Neural progenitor cell (in vitro differentiated cells): ENCODE results near the gene PON1. TPM values are rescaled to one million over a fixed set of nuclear protein-coding genes. Genes with fewer than 3 reads are reported as not detected.
A peak's percentile ranks its signal among the peaks of the same experiment; 100 is the strongest.

Experiments used
- DNase-seq: peaks from one replicate; pipeline ENCODE4 v3.0.0-alpha.2; 2016; ENCODE audit warnings: low spot score
- H2AFZ ChIP-seq: fragments of 200-600 bp; sonication (generic); replicated peaks from 2 replicates; pipeline ENCODE4 v1.6.1; 2016; ENCODE audit warnings: antibody characterized with exemption
- H3F3A ChIP-seq: fragments of 200-600 bp; sonication (generic); 2 replicates; pipeline ENCODE4 v1.6.1; 2016; ENCODE audit warnings: antibody characterized with exemption, low read depth
- H3K27ac ChIP-seq: fragments of 200-600 bp; sonication (generic); 2 replicates; pipeline ENCODE4 v1.5.1; 2016; ENCODE audit warnings: mild to moderate bottlenecking
- H3K27me3 ChIP-seq: fragments of 200-600 bp; sonication (generic); 2 replicates; pipeline ENCODE4 v1.6.1; 2016; ENCODE audit warnings: mild to moderate bottlenecking, moderate library complexity
- H3K36me3 ChIP-seq: fragments of 200-600 bp; sonication (generic); 2 replicates; pipeline ENCODE4 v1.5.1; 2016
- H3K4me1 ChIP-seq: fragments of 200-600 bp; sonication (generic); 2 replicates; pipeline ENCODE4 v1.6.1; 2016; ENCODE audit warnings: mixed run types
- H3K4me2 ChIP-seq: fragments of 200-600 bp; sonication (generic); 2 replicates; pipeline ENCODE4 v1.6.1; 2016
- H3K4me3 ChIP-seq: fragments of 200-600 bp; sonication (generic); 2 replicates; pipeline ENCODE4 v1.5.1; 2016
- H3K79me2 ChIP-seq: fragments of 200-600 bp; sonication (generic); 2 replicates; pipeline ENCODE4 v1.6.1; 2016; ENCODE audit warnings: low read depth
- H3K9ac ChIP-seq: fragments of 200-600 bp; sonication (generic); 2 replicates; pipeline ENCODE4 v1.6.1; 2016
- H3K9me3 ChIP-seq: fragments of 200-600 bp; sonication (generic); 2 replicates; pipeline ENCODE4 v1.5.1; 2016; ENCODE audit warnings: low read depth
- H4K20me1 ChIP-seq: fragments of 200-600 bp; sonication (generic); 2 replicates; pipeline ENCODE4 v1.6.1; 2016; ENCODE audit warnings: low read depth
- H3K27ac Mint-ChIP-seq: 3 replicates; pipeline ENCODE4 v1.8.0; 2021; ENCODE audit warnings: mixed read lengths
- H3K27me3 Mint-ChIP-seq: 2 replicates; pipeline ENCODE4 v1.8.0; 2022; ENCODE audit warnings: low read depth, mild to moderate bottlenecking, inconsistent platforms, moderate library complexity, mixed read lengths; ENCODE audit not compliant: insufficient read depth
- H3K36me3 Mint-ChIP-seq: 3 replicates; pipeline ENCODE4 v1.8.0; 2021; ENCODE audit warnings: mixed read lengths
- H3K4me1 Mint-ChIP-seq: 3 replicates; pipeline ENCODE4 v1.8.0; 2021; ENCODE audit warnings: mixed read lengths
- H3K4me3 Mint-ChIP-seq: 3 replicates; pipeline ENCODE4 v1.8.0; 2021; ENCODE audit warnings: mild to moderate bottlenecking, moderate library complexity, mixed read lengths
- H3K9me3 Mint-ChIP-seq: 3 replicates; pipeline ENCODE4 v1.8.0; 2020; ENCODE audit warnings: mixed read lengths
- EZH2 ChIP-seq: fragments of 200-600 bp; sonication (generic); IDR thresholded peaks from 2 replicates; pipeline ENCODE4 v1.6.1; 2017; ENCODE audit warnings: antibody characterized with exemption, mild to moderate bottlenecking, moderate library complexity
- EZH2phosphoT487 ChIP-seq: fragments of 200-600 bp; sonication (generic); IDR thresholded peaks from 2 replicates; pipeline ENCODE4 v1.6.1; 2017; ENCODE audit warnings: antibody characterized with exemption
- total RNA-seq: library from RNA; depleted of rRNA; stranded (reverse); fragments of >200 nt; gene quantifications from 2 replicates; pipeline ENCODE4 v1.2.3, GENCODE V29; 2015; ENCODE audit warnings: low replicate concordance
- TF ChIP-seq, protein P1 (sequence below): fragments of 200-600 bp; sonication (generic); IDR thresholded peaks from 2 replicates; pipeline ENCODE4 v1.5.1; 2017; ENCODE audit warnings: antibody characterized with exemption, mild to moderate bottlenecking

PON1 gene
- total RNA-seq, 1 donor from 2014 or later = 1.7 TPM

DNA sequence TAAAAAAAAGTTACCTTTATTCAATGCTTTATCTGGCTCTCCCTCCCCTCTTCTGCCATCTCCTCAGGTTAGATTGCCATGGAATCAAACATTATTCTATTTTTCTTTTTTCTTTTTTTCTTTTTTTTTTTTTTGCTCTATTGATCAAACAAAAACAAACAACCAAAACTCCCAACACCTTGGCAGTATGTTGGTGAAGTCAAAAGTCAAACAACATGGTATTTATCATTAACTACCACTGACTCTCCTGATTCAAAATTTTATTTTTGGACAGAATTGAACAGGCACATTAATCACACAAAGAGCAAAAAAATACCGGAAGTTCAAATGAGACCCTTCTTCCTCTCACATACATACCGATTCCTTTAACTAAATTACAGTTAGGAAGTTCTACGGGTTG is 6.4 kb downstream of the PON1 start:
- Histone ChIP-seq H3K27me3 (no peaks in the 10 kb centered on the region), H3K4me1 (peaks cover 11% of the 10 kb centered on the region), H3K27ac (no peak overlapping the region), H3K9ac (no peak overlapping the region), H3K36me3 (peaks cover 3% of the 10 kb centered on the region), H2AFZ (peak overlapping the region; percentile 17), H3F3A (no peaks in the 10 kb centered on the region), H3K79me2 (no peaks in the 10 kb centered on the region), H3K9me3 (no peaks in the 10 kb centered on the region), H4K20me1 (no peaks in the 10 kb centered on the region), H3K4me2 (no peak overlapping the region), H3K4me3 (no peak overlapping the region)
- DNase-seq = no peak
- Mint-ChIP-seq H3K4me3 (no peak overlapping the region), H3K27me3 (peaks cover 4% of the 10 kb centered on the region), H3K4me1 (peaks cover 3% of the 10 kb centered on the region), H3K9me3 (no peaks in the 10 kb centered on the region), H3K27ac (no peak overlapping the region), H3K36me3 (no peaks in the 10 kb centered on the region)
- TF ChIP-seq EZH2 (no peak), EZH2phosphoT487 (no peak)
- TF ChIP-seq, protein P1, sequence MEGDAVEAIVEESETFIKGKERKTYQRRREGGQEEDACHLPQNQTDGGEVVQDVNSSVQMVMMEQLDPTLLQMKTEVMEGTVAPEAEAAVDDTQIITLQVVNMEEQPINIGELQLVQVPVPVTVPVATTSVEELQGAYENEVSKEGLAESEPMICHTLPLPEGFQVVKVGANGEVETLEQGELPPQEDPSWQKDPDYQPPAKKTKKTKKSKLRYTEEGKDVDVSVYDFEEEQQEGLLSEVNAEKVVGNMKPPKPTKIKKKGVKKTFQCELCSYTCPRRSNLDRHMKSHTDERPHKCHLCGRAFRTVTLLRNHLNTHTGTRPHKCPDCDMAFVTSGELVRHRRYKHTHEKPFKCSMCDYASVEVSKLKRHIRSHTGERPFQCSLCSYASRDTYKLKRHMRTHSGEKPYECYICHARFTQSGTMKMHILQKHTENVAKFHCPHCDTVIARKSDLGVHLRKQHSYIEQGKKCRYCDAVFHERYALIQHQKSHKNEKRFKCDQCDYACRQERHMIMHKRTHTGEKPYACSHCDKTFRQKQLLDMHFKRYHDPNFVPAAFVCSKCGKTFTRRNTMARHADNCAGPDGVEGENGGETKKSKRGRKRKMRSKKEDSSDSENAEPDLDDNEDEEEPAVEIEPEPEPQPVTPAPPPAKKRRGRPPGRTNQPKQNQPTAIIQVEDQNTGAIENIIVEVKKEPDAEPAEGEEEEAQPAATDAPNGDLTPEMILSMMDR = no peak

DNA sequence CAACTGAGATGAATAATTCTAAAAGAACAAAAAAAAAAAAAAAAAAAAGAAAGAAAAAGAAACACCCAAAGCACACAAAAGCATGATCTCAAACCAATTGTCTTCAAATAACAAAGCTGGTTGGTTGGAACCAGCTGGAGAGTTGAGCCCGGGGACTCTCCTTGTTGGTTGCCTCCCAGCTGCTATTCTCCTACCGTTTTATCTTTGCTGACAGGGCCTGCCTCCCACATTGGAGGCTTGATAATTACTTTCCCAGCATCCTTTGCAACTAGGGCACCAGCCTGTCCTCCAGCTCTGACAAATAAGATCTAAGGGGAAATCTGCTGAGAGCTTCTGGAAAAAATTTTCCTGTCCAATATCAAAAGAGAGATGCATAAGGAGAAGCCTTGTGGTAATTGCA is 6.8 kb downstream of the PON1 start:
- TF ChIP-seq EZH2phosphoT487 (no peak), EZH2 (no peak)
- TF ChIP-seq, protein P1 = no peak
- peaks cover 11% of the 10 kb centered on the region for H3K4me1 ChIP-seq
- no peak overlapping the region for H3K27ac ChIP-seq
- H3K79me2 ChIP-seq = no peaks in the 10 kb centered on the region
- H3K9me3 ChIP-seq = no peaks in the 10 kb centered on the region
- no peaks in the 10 kb centered on the region for H3F3A ChIP-seq
- no peak overlapping the region for H3K9ac ChIP-seq
- Mint-ChIP-seq H3K4me3 (no peak overlapping the region), H3K4me1 (peaks cover 3% of the 10 kb centered on the region), H3K27me3 (peaks cover 4% of the 10 kb centered on the region), H3K27ac (no peak overlapping the region), H3K9me3 (no peaks in the 10 kb centered on the region), H3K36me3 (no peaks in the 10 kb centered on the region)
- no peak overlapping the region for H2AFZ ChIP-seq
- H3K4me3 ChIP-seq = no peak overlapping the region
- H4K20me1 ChIP-seq = no peaks in the 10 kb centered on the region
- DNase-seq = peak; percentile 59
- no peak overlapping the region for H3K4me2 ChIP-seq
- H3K36me3 ChIP-seq = peaks cover 3% of the 10 kb centered on the region
- H3K27me3 ChIP-seq = no peaks in the 10 kb centered on the region

- no peak overlapping the region for H3K9ac ChIP-seq
- no peaks in the 10 kb centered on the region for H3K9me3 ChIP-seq
- TF ChIP-seq EZH2phosphoT487 (no peak), EZH2 (no peak)
- TF ChIP-seq, protein P1 = no peak
- H3K27ac Mint-ChIP-seq = no peak overlapping the region
- H3K79me2 ChIP-seq = no peaks in the 10 kb centered on the region
- H3K4me3 Mint-ChIP-seq = no peak overlapping the region
- no peak overlapping the region for H2AFZ ChIP-seq
- peaks cover 11% of the 10 kb centered on the region for H3K4me1 ChIP-seq
- H3K4me3 ChIP-seq = no peak overlapping the region
- no peak for DNase-seq
- H3K36me3 Mint-ChIP-seq = no peaks in the 10 kb centered on the region
- peaks cover 3% of the 10 kb centered on the region for H3K4me1 Mint-ChIP-seq
- H3K4me2 ChIP-seq = no peak overlapping the region
- no peaks in the 10 kb centered on the region for H3F3A ChIP-seq
- no peak overlapping the region for H3K27ac ChIP-seq
- peaks cover 4% of the 10 kb centered on the region for H3K27me3 Mint-ChIP-seq
- peaks cover 3% of the 10 kb centered on the region for H3K9me3 Mint-ChIP-seq
- no peaks in the 10 kb centered on the region for H3K27me3 ChIP-seq
- no peaks in the 10 kb centered on the region for H4K20me1 ChIP-seq
- H3K36me3 ChIP-seq = peaks cover 3% of the 10 kb centered on the region
Measured at GRCh38 chr7:95316588-95316987, 7.7 kb downstream of the PON1 start.
